GM03348 (cell line): ENCODE measurements around the gene CCDC28A.
A peak's percentile ranks its signal among the peaks of the same experiment; 100 is the strongest.
"Not testable (repeated sequence)": the region's sequence is repeated elsewhere in the genome, so short reads cannot be mapped to it uniquely, and the experiment has no call there.

Experiments
- DNase-seq: peaks from one replicate; pipeline ENCODE4 v3.0.0; 2012; ENCODE audit warnings: low spot score

The CCDC28A gene

DNA sequence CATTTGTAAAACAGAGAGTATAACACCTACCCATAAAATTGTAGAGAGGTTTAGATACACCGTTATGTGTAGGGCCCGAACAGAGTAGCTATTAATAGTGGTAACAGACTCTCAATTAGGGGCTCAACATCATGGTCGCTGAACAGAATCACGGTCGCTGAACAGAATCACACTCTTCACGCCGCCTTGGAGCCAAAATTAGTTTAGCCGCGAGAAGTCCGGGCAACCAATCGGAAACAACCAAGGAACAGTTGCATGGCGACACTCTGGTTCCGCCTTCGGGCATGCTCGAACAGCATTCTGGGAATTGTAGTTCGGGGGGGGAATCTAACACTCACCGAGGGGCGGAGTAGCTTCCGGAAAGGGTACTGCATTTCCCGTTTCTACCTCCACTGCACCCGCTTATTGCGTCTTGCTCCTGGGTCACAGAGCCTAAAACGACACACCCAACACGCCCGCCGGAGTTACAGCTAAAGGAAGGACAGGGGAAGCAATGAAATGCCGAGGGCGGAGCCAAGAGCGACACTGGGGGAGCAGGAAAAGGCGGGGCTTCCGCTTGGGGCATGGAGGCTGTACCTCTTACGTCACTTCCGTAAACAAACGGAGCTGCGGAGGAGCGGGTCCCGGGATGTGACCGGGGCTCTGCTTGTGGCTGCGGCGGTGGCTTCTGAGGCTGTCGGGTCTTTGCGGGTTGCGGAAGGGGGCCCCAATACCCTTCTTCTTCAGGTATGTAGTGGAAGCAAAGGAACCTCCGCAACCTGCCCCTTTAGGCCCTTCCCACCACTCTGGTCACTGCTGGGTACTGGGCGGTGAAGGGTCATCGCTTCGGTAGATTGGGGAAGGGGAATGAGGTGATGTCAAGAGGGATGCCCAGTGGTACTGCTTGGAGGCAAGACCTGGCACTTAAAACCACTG is at the start of gene CCDC28A:
Gene CCDC28A, plus strand, starts transcription at position 593 of the 915 bp plus-strand sequence. CDS start 2,352 bp downstream, outside the sequence.
- DNase-seq: peak; percentile 96

DNA sequence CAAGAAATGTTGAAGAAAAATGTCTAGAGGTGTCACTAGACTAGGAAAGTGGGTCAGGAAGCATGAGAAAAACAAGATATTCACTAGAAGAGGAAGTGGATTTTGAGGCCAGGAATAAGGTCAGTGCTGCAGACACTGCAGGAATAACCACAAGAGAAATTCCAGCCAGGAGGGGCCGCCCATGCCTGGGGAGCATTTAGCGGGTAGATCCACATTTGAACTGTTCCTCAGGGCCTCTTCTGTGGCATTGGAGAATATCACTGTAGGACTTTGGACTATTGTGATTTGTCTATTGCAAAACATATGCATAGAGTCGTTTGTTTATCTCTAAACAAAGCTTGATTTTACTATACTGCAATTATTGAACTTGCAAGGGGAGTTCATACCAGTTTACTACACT is 49.6 kb upstream of the CCDC28A start:
- no peak for DNase-seq

DNA sequence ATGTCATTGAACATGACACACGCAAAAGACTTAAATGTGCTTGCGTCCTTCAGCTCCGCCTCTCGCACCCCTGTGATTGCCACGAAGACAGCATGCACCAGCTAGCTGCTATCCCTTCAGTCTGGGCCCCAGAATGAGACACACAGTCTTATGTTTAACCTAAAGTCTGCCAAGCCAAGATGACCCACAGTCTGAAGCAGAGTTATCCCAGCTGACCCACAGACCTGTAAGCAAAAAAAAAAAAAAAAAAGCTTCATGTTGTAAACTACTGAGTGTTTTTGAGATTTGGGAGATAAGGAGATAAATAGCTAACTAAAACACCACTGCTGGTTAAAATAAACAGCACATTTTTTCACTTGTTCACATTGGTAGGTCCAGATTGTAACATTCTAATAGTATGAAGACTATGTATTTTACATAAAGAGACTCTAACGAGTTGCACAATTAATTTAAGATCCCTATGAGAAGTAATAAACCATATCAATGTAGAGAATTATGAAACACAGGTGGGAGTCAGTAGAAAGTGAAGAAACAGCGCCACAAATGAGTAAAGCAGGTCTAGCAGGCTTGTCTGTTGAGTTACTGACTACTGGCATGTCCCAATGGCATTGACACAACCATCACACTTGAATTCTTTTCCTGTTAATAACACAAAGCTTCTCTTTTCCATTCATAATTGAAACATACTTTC is 47.4 kb upstream of the CCDC28A start:
- DNase-seq: no peak

DNA sequence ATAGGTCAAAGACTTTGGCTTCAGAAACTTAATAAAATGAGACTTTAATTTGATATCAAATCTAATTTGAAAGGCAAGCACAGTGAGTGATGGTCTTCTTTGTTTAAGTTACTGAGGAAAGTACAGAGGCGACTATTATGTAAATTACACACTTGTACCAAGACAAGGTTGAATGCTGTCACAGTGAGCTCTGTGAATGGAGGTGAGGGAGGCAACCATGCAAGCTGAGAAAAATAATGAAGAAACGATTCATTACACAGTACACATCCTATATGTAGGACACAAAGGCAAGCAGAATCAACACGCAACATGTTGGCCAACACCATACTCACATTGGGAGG is 46.8 kb upstream of the CCDC28A start:
- no peak for DNase-seq

DNA sequence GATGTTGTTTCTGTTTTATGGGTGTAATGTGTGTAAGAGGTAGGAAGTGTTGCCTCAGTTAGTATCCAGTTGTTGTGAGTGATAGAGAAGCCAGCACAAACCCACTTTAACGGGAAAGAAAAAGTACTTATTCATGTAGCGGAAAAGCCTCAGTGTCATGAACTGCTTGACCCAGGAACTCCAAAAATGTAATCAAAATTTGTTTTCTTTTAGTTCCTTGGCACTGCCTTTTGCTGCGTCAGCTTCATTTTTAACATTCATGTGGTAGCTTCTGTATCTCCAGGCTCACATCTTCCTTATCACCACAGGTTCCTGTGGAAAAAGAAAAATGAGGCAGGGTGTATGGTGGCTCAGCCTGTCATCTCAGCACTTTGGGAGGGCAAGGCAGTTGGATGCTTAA is 46.4 kb upstream of the CCDC28A start:
- DNase-seq: no peak

DNA sequence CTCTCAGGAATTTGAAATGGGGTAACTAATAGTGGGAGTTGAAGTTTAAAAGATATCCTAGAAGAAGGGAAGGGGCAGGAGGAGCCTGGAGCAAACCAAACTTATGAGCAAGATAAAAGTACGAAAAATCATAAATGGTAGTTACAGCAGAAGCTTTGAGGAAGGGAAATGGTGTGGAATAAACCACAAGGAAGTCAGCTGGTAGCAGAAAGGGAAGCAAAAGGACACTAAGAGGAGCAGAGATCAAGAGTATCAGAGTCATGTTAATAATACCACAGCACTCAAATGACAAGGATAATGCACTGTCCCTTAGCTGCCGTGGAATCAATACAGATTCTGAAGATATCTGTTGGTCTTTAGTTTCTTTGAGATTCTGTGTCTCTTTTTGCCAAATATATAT is 44.9 kb upstream of the CCDC28A start:
- no peak for DNase-seq

DNA sequence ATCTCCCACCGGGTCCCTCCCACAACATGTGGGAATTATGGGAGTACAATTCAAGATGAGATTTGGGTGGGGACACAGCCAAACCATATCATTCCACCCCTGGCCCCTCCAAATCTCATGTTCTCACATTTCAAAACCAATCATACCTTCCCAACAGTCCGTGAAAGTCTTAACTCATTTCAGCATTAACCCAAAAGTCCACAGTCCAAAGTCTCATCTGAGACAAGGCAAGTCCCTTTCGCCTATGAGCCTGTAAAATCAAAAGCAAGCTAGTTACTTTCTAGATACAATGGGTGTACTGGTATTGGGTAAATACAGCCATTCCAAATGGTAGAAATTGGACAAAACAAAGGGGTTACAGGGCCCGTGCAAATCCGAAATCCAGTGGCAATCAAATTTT is 43.5 kb upstream of the CCDC28A start:
- DNase-seq: not testable (repeated sequence)

DNA sequence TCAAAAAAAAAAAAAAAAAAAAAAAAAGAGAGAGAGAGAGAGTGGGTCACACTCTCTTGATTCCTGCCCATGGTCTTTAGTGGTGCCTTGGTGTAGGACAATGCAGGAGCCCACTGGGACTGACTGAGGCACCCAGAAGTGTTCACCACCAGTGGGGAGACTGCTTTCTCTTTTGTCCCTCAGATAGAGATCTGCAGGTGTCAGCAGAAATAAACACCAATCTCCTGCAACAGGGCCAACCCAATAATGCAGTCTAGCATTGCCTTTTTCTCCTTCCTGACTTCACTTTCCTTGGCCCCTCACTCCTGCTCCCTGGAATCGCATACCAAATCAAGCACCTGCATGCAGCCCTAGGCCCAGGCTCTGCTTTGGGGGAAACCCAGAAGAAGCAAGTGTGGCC is 39.0 kb upstream of the CCDC28A start:
- no peak for DNase-seq

DNA sequence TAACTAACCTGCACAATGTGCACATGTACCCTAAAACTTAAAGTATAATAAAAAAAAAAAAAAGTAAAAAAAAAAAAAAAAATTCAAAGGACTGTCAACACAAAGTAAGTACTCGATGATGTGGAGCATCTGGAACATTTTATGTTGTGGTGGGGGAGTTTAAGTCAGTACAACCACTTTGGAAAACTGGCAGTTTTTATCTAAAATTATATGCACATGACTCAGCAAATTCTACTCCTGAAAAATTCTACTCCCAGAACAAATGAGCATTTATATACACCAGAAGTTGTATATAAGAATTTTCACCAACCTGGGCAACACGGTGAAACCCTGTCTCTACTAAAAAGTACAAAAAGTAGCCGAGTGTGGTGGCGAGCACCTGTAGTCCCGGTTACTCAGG is 36.9 kb upstream of the CCDC28A start:
- DNase-seq: no peak

DNA sequence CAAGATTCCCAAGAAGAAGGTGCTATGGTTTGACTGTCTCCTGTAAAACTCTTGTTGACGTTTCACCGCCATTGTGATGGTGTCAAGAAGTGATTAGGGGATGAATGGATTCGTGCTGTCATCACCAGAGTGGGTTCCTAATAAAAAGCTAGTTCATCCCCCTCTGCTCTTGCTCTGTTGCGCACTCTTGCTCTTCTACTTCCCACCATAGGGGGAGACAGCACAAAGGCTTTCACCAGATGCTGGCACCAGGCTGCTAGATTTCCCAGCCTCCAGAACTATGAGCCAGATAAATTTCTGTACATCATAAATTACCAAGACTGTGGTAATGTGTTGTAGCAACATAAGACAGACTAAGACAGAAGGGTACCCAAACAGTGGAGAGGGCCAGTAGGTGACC is 21.6 kb upstream of the CCDC28A start:
- no peak for DNase-seq

DNA sequence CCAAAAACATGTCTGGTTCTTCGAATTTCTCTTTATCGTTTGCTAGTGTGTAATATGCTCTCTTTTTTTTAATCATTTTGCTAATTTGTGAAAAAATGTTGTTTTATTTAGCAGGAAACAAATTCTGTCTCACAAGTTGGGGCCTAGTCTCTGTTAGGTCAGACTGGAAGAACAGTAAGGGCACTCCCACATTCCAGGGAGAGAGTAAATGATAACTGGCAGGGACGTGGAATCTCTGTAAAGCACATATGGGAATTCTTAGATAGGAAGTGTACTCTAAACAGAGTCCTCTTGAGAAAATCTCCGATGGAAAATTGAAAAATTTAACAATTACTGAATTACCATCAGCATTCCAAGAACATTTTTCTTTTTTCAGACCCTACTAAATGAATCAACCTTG is 16.4 kb upstream of the CCDC28A start:
- DNase-seq: peak; percentile 31

DNA sequence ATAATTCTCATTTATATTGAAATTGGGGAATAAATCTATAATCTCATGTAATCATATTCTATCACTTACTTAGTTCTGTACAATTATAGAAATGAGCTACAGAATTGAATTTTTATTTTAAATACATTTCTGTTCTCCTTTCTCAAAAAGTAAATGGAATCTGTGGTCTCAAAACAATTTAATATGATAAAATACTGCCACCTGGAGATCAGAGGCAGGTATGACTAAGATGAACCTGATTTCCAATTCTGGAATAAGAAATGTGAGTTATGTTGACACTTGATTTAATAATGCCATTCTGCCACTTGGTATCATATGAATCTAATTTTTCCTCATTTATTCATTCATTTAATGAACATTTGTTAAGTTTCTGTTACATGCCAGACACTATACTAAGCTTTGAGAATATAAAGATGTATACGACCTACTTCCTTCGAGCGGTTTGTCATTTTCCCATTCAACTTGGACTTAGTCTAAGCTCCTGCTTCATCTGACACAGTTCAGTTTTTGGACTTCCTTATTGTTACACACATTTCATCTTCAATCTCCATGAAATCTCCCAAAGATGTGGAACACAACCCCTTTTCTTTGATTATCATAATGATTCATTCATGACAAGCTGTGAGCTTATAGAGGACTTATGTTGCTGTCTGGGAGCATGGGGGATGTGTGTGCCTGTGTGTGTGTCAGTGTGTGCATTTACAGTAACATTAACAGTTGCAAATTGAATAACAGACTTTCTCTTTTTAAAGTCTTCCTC is 7.5 kb upstream of the CCDC28A start:
- DNase-seq: peak; percentile 58

DNA sequence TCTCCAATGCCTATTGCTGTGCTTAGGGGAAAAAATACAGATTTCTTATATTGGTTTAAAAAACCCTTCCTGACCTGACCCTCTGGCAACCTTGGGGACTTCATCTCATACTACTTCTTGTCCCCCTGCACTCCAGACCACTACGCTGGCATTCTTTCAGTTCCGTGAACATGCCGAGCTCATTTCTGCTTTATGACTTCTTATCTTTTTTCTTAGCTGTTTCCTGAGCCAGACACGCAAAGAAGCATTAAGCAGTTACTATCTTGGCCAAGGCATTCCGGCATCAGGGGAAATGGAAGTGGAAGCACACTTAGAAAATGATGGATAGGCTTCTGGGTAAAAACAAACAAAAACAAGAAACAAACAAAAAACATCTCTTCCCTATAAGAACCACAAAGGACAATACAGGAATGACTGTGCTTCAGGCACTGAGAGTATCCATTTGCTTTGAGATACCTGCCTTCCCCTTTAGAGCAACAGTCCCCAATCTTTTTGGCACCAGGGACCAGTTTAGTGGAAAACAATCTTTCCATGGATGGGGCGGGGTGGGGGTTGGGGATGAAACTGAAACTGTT is 4.4 kb upstream of the CCDC28A start:
- no peak for DNase-seq

DNA sequence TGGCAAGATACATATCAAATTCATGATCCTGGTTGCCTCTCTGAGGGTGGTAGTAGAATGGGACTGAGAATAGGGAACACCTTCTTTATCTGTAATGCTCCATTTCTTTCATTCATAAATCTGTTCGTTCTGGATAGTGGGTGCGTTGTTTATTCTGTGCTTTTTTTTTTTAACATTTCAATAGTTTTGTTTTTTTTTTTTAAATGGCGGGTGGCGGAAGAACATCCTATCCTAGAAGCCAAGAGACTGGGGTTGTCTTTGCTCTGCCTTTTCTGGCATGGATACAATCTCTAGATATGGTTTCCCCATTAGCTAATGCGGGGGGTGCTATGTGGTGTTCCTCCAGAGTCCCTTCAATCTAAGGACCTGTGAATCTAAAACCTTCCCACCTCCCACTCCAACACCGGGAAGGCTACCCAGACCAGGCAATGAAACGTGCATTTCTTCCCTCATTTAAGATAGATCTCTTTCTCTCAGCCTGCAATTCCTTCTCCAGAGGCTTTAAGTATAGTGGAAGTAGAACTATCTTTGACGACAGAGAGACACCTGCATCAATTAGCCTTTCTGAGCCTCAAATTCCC is 883 bp upstream of the CCDC28A start:
- no peak for DNase-seq

DNA sequence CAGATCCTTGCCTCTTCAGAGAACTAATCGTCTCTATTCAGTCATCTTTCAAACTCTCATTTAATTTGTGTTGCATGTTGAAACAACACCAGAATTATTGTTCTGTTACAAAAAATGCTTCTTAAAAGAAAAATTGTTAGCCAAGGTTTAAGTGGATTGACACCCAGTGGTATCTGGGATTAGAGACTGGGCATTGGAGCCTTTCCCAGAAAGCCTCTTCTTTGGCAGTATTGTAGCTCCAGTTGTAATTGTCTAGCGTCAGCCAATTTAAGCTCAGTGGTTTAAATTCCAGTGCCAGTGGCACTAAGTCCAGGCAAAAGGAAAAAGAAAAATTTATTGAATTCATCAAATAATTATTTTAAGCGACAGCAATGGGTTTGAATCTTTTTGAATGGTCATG is 801 bp downstream of the CCDC28A start:
- DNase-seq: peak; percentile 19

DNA sequence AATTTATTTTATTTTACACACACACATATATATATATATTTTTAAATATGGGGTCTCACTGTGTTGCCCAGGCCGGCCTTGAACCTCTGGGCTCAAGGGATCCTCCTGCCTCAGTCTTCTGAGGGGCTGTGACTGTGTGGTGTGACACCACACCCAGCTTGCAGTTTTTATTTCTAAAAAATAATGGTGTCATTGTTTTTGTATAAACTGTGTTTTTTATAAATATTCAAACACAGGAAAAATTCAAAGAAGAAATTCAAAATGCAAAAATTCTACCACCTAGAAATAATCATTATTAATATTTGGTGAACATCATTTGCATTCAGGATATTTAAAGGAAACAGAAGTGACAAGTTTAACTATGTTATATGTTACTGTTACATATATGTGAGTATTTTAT is 3.1 kb downstream of the CCDC28A start:
- no peak for DNase-seq

DNA sequence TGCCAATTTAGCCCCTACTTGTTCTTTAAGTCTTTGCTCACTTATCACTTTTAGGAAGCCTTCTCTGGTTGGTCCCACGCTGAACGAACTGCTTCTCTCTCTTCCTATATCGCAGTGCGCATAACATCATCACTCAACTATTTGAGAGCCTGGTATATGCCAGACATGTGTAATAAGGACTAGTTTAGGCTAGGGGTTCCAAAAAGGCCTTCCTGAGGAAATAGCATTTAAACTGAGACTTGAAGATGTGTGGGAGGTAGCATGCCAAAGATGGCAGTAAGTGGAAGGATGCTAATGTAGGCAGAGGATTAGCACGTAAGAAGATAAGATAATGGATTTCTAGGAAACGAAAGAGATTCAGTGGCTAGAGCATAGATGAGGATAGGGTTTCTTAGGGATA is 4.8 kb downstream of the CCDC28A start:
- DNase-seq: no peak

DNA sequence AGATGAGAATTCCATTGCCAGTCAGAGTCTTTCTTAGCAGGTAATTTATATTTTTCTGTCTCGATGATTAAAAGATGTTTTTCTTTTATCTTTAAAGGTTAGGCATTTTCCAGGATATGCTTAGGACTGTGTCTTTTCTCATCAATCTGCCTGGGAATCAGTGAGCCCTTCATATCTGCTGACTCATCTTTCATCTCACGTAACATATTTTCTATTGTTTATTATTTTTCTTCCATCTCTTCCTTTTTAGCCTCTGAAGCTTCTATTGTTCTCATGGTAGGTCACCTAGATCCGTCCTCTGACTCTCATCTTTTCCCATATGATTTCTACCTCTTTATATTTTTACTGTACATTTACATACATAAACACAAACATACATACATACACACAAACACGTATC is 8.7 kb downstream of the CCDC28A start:
- DNase-seq: no peak

DNA sequence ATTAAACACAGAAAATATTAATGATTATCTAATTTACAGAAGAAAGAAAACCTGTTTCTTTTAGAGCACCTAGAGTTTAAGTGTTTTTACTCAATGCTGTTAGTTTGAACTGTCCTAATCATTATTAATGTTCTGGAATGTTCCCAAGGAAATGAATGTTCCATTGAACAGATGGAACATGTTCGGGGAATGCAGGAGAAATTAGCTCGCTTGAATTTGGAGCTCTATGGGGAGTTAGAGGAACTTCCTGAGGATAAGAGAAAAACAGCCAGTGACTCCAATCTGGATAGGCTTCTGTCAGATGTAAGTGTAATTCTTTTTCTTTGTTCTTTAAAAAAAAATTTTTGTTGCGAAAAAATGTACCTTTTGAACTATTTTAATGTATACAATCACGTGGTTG is 11.5 kb downstream of the CCDC28A start:
- no peak for DNase-seq

DNA sequence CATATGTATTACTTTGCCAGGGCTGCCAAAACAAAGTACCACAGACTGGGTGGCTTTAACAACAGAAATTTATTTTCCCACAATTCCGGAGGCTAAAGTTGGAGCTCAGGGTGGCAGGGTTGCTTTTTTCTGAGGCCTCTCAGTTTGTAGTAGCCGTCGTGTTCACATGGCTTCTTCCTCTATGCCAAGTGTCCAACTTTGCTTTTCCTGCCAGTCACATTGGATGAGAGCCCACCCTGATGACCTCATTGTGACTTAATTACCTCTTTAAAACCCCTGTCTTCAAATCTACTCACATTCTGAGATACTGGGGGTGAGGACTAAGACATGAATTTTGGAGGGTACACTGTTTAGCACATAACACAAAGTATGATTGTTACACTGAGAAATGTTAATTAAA is 12.4 kb downstream of the CCDC28A start:
- DNase-seq: no peak

DNA sequence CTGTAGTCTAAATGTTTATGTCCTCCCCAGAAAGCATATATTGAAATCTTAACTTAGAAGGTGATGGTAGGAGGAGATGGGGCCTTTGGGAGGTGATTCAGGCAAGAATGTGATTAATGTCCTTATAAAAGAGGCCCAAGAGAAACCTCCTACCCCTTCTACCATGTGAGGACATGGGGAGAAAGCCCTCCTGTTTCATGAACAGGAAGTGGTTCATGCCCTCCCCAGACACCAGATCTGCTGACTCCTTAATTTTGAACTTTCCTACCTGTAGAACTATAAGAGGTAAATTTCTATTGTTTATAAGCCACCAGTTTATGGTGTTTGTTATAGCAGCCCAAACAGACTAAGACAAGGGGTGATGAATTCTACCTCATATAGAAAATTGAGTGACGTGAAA is 13.6 kb downstream of the CCDC28A start:
- DNase-seq: no peak
